ENCODE data around the gene NDUFAF2. TPM values are rescaled to one million over a fixed set of nuclear protein-coding genes. Genes with fewer than 3 reads are reported as not detected.

Gene NDUFAF2
- total and polyA plus RNA-seq, 2 of the 8 experiments (the other 6 are each of a cell fraction or from before 2014, with no cell fraction given): 10.7 to 46.5 TPM

DNA sequence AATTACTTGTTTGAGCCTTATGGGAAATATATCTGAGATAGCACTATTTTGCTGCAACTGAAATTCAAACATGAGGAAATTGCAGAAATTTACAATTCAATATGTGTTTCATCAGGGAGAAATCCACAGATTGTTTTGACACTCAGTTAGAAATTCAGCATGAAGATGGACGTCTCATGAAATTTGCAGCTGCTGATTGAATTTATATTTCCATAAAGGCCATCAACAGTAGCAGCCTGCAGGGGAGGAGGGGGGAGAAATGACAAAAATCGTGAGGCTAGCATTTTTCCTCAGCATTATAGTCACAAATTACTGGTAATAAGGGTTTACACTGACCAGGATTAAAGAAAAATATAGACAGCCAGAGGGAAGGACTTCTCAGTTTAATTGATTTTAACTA is 81.0 kb downstream of the NDUFAF2 start:
- Histone ChIP-seq H2AFZ (ENCODE audit: low read length) (no peak overlapping the region), H3K4ac (replicated peaks; ENCODE audit: insufficient read length, low read depth, low read length) (no peak overlapping the region), H3K79me1 (ENCODE audit: low read depth, low read length) (no peaks in the 10 kb centered on the region), H3K4me1 (replicated peaks in 1 of 4; ENCODE audit: control insufficient read depth in 3 of 4, insufficient read depth in 4 of 4, low read length in 3 of 4) (peaks cover 0 to 2% (median 0%) of the 10 kb centered on the region in 4 experiments; a peak in 1 of 7 replicates), H4K91ac (replicated peaks; ENCODE audit: insufficient read length, low read length) (no peak overlapping the region), H3K14ac (ENCODE audit: insufficient read length) (no peak overlapping the region), H3K27ac (ENCODE audit: low read depth, low read length) (no peak overlapping the region), H3K36me3 (ENCODE audit: control insufficient read depth in 2 of 4, insufficient read depth in 4 of 4, low read length in 3 of 4) (no peaks in the 10 kb centered on the region), H3K56ac (replicated peaks; ENCODE audit: insufficient read length, low read depth, low read length) (no peak overlapping the region), H3K9ac (replicated peaks in 1 of 4; ENCODE audit: extremely low read depth in 1 of 4, low read depth in 3 of 4, low read length in 3 of 4) (no peak overlapping the region), H2BK20ac (ENCODE audit: low read length) (no peak overlapping the region), H4K20me1 (replicated peaks in 1 of 2; ENCODE audit: control insufficient read depth in 1 of 2, insufficient read depth in 2 of 2, low read length in 2 of 2) (no peaks in the 10 kb centered on the region), H3K4me3 (ENCODE audit: extremely low read depth in 1 of 4, insufficient read depth in 2 of 4, low read depth in 3 of 4, low read length in 4 of 4) (no peak overlapping the region), H3K23me2 (ENCODE audit: low read depth, low read length) (no peaks in the 10 kb centered on the region), H2BK15ac (ENCODE audit: low read length) (no peak overlapping the region), H2AK5ac (ENCODE audit: low read depth, low read length) (no peak overlapping the region), H3K4me2 (ENCODE audit: insufficient read depth in 1 of 2, low read depth in 2 of 2, low read length in 2 of 2) (no peak overlapping the region), H3K27me3 (replicated peaks in 1 of 4; ENCODE audit: control insufficient read depth in 3 of 4, extremely low read depth in 1 of 4, insufficient read depth in 3 of 4, low read length in 3 of 4) (no peaks in the 10 kb centered on the region), H3K9me3 (ENCODE audit: insufficient read depth in 2 of 2, low read depth in 1 of 2, low read length in 1 of 2) (no peaks in the 10 kb centered on the region), H3K79me2 (ENCODE audit: control insufficient read depth in 1 of 2, insufficient read depth in 2 of 2, low read length in 2 of 2) (0 out of 4 replicates have a peak, but pooled peaks cover 0 to 3% of the 10 kb centered on the region in 2 experiments), H3K18ac (ENCODE audit: extremely low read depth, low read length) (no peak overlapping the region), H3K23ac (ENCODE audit: insufficient read length) (no peak overlapping the region), H2BK12ac (ENCODE audit: low read depth, low read length) (no peak overlapping the region), H4K5ac (ENCODE audit: insufficient read length, low read depth, low read length) (no peak overlapping the region), H2BK120ac (replicated peaks; ENCODE audit: low read depth, low read length) (no peak overlapping the region), H4K8ac (ENCODE audit: extremely low read depth, insufficient read depth, low read length) (no peak overlapping the region), H2BK5ac (ENCODE audit: low read depth, low read length) (no peak overlapping the region)
- CTCF ChIA-PET (ENCODE audit: partially characterized antibody): no interaction called here
- DNase-seq (ENCODE audit: low read depth in 1 of 2, low spot score in 2 of 2) (no peak), FAIRE-seq (no peak)
- POLR2A ChIA-PET (ENCODE audit: partially characterized antibody): no interaction called here
- WGBS, 2 experiments (ENCODE audit: extremely low coverage in 1 of 2, insufficient coverage in 1 of 2, insufficient read length in 1 of 2, insufficient replicate concordance in 2 of 2, low coverage in 1 of 2, low lambda C conversion rate in 2 of 2, missing lambda C conversion rate in 1 of 2): 74% methylated on average over 2 of the region's 2 CpGs; no CpG with 5 or more reads in 1 of the 2 experiments
- TF ChIP-seq RBBP5 (IDR thresholded peaks at IDR 0.05; ENCODE audit: borderline replicate concordance, low read depth, low read length) (no peak), JUN (IDR thresholded peaks at IDR 0.05; ENCODE audit: low read depth, low read length) (no peak), BRCA1 (IDR thresholded peaks at IDR 0.05; ENCODE audit: low read depth, low read length) (no peak), BCL11A (IDR thresholded peaks at IDR 0.05; ENCODE audit: low read depth in 2 of 2, low read length in 2 of 2) (no peak), CBX8 (IDR thresholded peaks at IDR 0.05; ENCODE audit: borderline replicate concordance, low read depth, low read length) (no peak), RFX5 (IDR thresholded peaks at IDR 0.05; ENCODE audit: borderline replicate concordance, low read depth, low read length) (no peak), CTBP2 (IDR thresholded peaks at IDR 0.05; ENCODE audit: borderline replicate concordance, insufficient read depth, insufficient read length, low read length) (no peak), TEAD4 (IDR thresholded peaks at IDR 0.05; ENCODE audit: low read depth, low read length) (no peak), HDAC6 (IDR thresholded peaks at IDR 0.05; ENCODE audit: low read depth, low read length) (no peak)
- TF ChIP-seq, protein P1, sequence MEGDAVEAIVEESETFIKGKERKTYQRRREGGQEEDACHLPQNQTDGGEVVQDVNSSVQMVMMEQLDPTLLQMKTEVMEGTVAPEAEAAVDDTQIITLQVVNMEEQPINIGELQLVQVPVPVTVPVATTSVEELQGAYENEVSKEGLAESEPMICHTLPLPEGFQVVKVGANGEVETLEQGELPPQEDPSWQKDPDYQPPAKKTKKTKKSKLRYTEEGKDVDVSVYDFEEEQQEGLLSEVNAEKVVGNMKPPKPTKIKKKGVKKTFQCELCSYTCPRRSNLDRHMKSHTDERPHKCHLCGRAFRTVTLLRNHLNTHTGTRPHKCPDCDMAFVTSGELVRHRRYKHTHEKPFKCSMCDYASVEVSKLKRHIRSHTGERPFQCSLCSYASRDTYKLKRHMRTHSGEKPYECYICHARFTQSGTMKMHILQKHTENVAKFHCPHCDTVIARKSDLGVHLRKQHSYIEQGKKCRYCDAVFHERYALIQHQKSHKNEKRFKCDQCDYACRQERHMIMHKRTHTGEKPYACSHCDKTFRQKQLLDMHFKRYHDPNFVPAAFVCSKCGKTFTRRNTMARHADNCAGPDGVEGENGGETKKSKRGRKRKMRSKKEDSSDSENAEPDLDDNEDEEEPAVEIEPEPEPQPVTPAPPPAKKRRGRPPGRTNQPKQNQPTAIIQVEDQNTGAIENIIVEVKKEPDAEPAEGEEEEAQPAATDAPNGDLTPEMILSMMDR (IDR thresholded peaks at IDR 0.05; ENCODE audit: control extremely low read depth in 1 of 3, insufficient read depth in 1 of 3, low read depth in 1 of 3, low read length in 3 of 3): no peak
- TF ChIP-seq, protein P2, sequence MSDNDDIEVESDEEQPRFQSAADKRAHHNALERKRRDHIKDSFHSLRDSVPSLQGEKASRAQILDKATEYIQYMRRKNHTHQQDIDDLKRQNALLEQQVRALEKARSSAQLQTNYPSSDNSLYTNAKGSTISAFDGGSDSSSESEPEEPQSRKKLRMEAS (IDR thresholded peaks at IDR 0.05): no peak
